Esophagus (tissue), 2 donors: ENCODE data around the gene LILRA1. TPM values are rescaled to one million over a fixed set of nuclear protein-coding genes. Genes with fewer than 3 reads are reported as not detected.
"Not testable (repeated sequence)": the region's sequence is repeated elsewhere in the genome, so short reads cannot be mapped to it uniquely, and the experiment has no call there.

Experiments
- H3K27ac ChIP-seq, 2 donors: one replicate each; pipeline ENCODE4 v1.5.1; 2013; ENCODE audit warnings: low read depth in 2 of 2, mild to moderate bottlenecking in 2 of 2, inconsistent platforms in 1 of 2, low read length in 1 of 2, moderate library complexity in 1 of 2
- H3K27me3 ChIP-seq, 2 donors: one replicate each; pipeline ENCODE4 v1.6.1; 2013; ENCODE audit warnings: low read length in 2 of 2, control low read depth in 1 of 2, mild to moderate bottlenecking in 1 of 2; ENCODE audit not compliant: insufficient read depth in 2 of 2, control insufficient read depth in 1 of 2
- H3K36me3 ChIP-seq, 2 donors: one replicate each; pipeline ENCODE4 v1.6.1; 2013; ENCODE audit warnings: low read length in 1 of 2; ENCODE audit not compliant: control insufficient read depth in 2 of 2, insufficient read depth in 2 of 2
- H3K4me1 ChIP-seq, 2 donors: one replicate each; pipeline ENCODE4 v1.6.1; 2013; ENCODE audit warnings: low read length in 1 of 2; ENCODE audit not compliant: control insufficient read depth in 2 of 2, insufficient read depth in 2 of 2
- H3K4me3 ChIP-seq, 2 donors: one replicate each; pipeline ENCODE4 v1.5.1; 2013; ENCODE audit warnings: low read length in 2 of 2, mild to moderate bottlenecking in 2 of 2, low read depth in 1 of 2, moderate library complexity in 1 of 2
- H3K9me3 ChIP-seq, 2 donors: one replicate each; pipeline ENCODE4 v1.6.1; 2013; ENCODE audit warnings: mild to moderate bottlenecking in 2 of 2, low read depth in 1 of 2, low read length in 1 of 2, moderate library complexity in 1 of 2; ENCODE audit not compliant: control insufficient read depth in 2 of 2, insufficient read depth in 1 of 2
- WGBS, 2 donors: extraction: QIAGEN DNeasy Blood & Tissue Kit; methylation state at CpG; one replicate each; pipeline ENCODE4 v1.1.7; 2013; 5-methylcytosine and 5-hydroxymethylcytosine counted together
- polyA plus RNA-seq, 2 donors: library from polyadenylated mRNA; stranded (reverse); fragments of 200-250 nt; gene quantifications; one replicate each; pipeline ENCODE4 v1.2.3, GENCODE V29; 2013
- donor health status: healthy with polysubstance abuse.
- donor health status: Bipolar disorder and iron deficiency.

The LILRA1 gene
- polyA plus RNA-seq, 2 donors: 0.08 to 0.21 TPM

GRCh38 chr19:54616821-54617560 lies 23.6 kb downstream of the LILRA1 start:
- no peaks in the 10 kb centered on the region for H3K36me3 ChIP-seq
- WGBS, 2 donors: 42 to 58% methylated on average over 5 of the region's 5 CpGs
- H3K4me1 ChIP-seq: no peaks in the 10 kb centered on the region
- no peak overlapping the region for H3K4me3 ChIP-seq
- H3K27me3 ChIP-seq: no peaks in the 10 kb centered on the region
- no peak overlapping the region for H3K27ac ChIP-seq
- no peaks in the 10 kb centered on the region for H3K9me3 ChIP-seq

GRCh38 chr19:54620464-54620863 lies 27.0 kb downstream of the LILRA1 start:
- Histone ChIP-seq H3K9me3 (no peaks in the 10 kb centered on the region), H3K4me3 (no peak overlapping the region), H3K27me3 (no peaks in the 10 kb centered on the region), H3K36me3 (no peaks in the 10 kb centered on the region), H3K4me1 (no peaks in the 10 kb centered on the region), H3K27ac (no peak overlapping the region)
- WGBS, 2 donors: 71 to 73% methylated on average over 4 of the region's 4 CpGs

GRCh38 chr19:54622431-54622830 lies 29.0 kb downstream of the LILRA1 start:
- H3K36me3 ChIP-seq: no peaks in the 10 kb centered on the region
- no peak overlapping the region for H3K27ac ChIP-seq
- no peaks in the 10 kb centered on the region for H3K4me1 ChIP-seq
- H3K9me3 ChIP-seq: peaks cover 0 to 4% of the 10 kb centered on the region in 2 donors
- no peak overlapping the region for H3K4me3 ChIP-seq
- H3K27me3 ChIP-seq: no peaks in the 10 kb centered on the region
- 52 to 64% methylated on average over 4 of the region's 4 CpGs for WGBS, 2 donors

- H3K9me3 ChIP-seq: not testable (repeated sequence)
Observed at GRCh38 chr19:54624234-54624633, 30.8 kb downstream of the LILRA1 start.

GRCh38 chr19:54624934-54625730 lies 31.7 kb downstream of the LILRA1 start:
- not testable (repeated sequence) for H3K36me3 ChIP-seq, H3K27ac ChIP-seq, H3K4me1 ChIP-seq, H3K9me3 ChIP-seq, H3K4me3 ChIP-seq, H3K27me3 ChIP-seq
- WGBS, 2 donors: 68 to 73% methylated on average over 10 of the region's 15 CpGs

More at GRCh38 chr19:54624234-54624633, 30.8 kb downstream of the LILRA1 start:
- H3K4me1 ChIP-seq, H3K27me3 ChIP-seq, H3K4me3 ChIP-seq, H3K36me3 ChIP-seq, H3K27ac ChIP-seq: not testable (repeated sequence)
- 68 to 70% methylated on average over 10 of the region's 10 CpGs for WGBS, 2 donors

- Histone ChIP-seq H3K9me3 (peaks cover 0 to 4% of the 10 kb centered on the region in 2 donors), H3K4me1 (peaks cover 0 to 2% of the 10 kb centered on the region in 2 donors), H3K27ac (no peak overlapping the region), H3K27me3 (peaks cover 0 to 3% of the 10 kb centered on the region in 2 donors), H3K36me3 (no peaks in the 10 kb centered on the region), H3K4me3 (no peak overlapping the region)
- WGBS, 2 donors: 82 to 84% methylated on average over 8 of the region's 8 CpGs
Observed at GRCh38 chr19:54626757-54627156, 33.3 kb downstream of the LILRA1 start.

- not testable (repeated sequence) for H3K4me1 ChIP-seq, H3K36me3 ChIP-seq, H3K9me3 ChIP-seq, H3K4me3 ChIP-seq, H3K27me3 ChIP-seq, H3K27ac ChIP-seq
- WGBS, 2 donors: 26 to 32% methylated on average over 4 of the region's 4 CpGs
Observed at GRCh38 chr19:54627912-54628311, 34.5 kb downstream of the LILRA1 start.

- not testable (repeated sequence) for H3K36me3 ChIP-seq, H3K4me1 ChIP-seq, H3K9me3 ChIP-seq, H3K4me3 ChIP-seq, H3K27me3 ChIP-seq, H3K27ac ChIP-seq
- WGBS, 2 donors: 65% methylated on average over 9 of the region's 9 CpGs
Observed at GRCh38 chr19:54630262-54630661, 36.8 kb downstream of the LILRA1 start, which contains the start of gene LILRB1. LILRB1 (plus strand) TSS chr19:54630484; CDS start chr19:54631074, 590 bp downstream.

GRCh38 chr19:54630782-54631181 lies 37.4 kb downstream of the LILRA1 start:
- 49 to 57% methylated on average over 6 of the region's 6 CpGs for WGBS, 2 donors
- peaks cover 0 to 2% of the 10 kb centered on the region in 2 donors for H3K4me1 ChIP-seq
- H3K9me3 ChIP-seq: peaks cover 0 to 4% of the 10 kb centered on the region in 2 donors
- H3K4me3 ChIP-seq: no peak overlapping the region
- H3K27me3 ChIP-seq: peaks cover 0 to 3% of the 10 kb centered on the region in 2 donors
- no peaks in the 10 kb centered on the region for H3K36me3 ChIP-seq
- no peak overlapping the region for H3K27ac ChIP-seq
